Thoracic aorta (tissue), 2 donors: Measurements from ENCODE around the gene ATMIN. TPM values are rescaled to one million over a fixed set of nuclear protein-coding genes. Genes with fewer than 3 reads are reported as not detected.

Source experiments
- ATAC-seq: fragments of 150-250 bp; one replicate; pipeline ENCODE4 v1.8.0; 2017; ENCODE audit warnings: low read depth; ENCODE audit not compliant: insufficient number of reproducible peaks, low FRiP score
- DNase-seq: peaks from one replicate; pipeline ENCODE4 v3.0.0-alpha.2; 2020; ENCODE audit warnings: low spot score
- H3K27ac ChIP-seq, 2 donors: fragments of 200-600 bp; sonication (generic); 1 replicate in 1 of 2; 2 replicates in 1 of 2; pipeline ENCODE4 v1.5.1; 2016; ENCODE audit warnings: mild to moderate bottlenecking in 2 of 2, moderate library complexity in 2 of 2
- H3K27me3 ChIP-seq: fragments of 200-600 bp; sonication (generic); replicated peaks from 2 replicates; pipeline ENCODE4 v1.6.0; 2016; ENCODE audit warnings: mild to moderate bottlenecking; ENCODE audit not compliant: insufficient read depth
- H3K36me3 ChIP-seq: fragments of 200-600 bp; sonication (generic); one replicate; pipeline ENCODE4 v1.5.1; 2016
- H3K4me1 ChIP-seq, 2 donors: fragments of 200-600 bp; sonication (generic); 1 replicate in 1 of 2; 2 replicates in 1 of 2; pipeline versions ENCODE4 v1.5.1 to v1.6.0; 2016; ENCODE audit warnings: low read depth in 2 of 2, mild to moderate bottlenecking in 1 of 2; ENCODE audit not compliant: control insufficient read depth in 1 of 2
- H3K4me3 ChIP-seq: fragments of 200-600 bp; sonication (generic); 2 replicates; pipeline ENCODE4 v1.5.1; 2016; ENCODE audit warnings: mild to moderate bottlenecking
- H3K9me3 ChIP-seq: fragments of 200-600 bp; sonication (generic); 2 replicates; pipeline ENCODE4 v1.5.1; 2016
- total RNA-seq, 2 donors: library from RNA; depleted of rRNA; stranded (reverse); fragments of >200 nt; gene quantifications; one replicate each; pipeline versions ENCODE4 v1.1.0 to v1.2.3, GENCODE V29; 2016
- TF ChIP-seq, protein P1 (sequence below): fragments of 200-600 bp; sonication (generic); IDR thresholded peaks from one replicate; pipeline ENCODE4 v1.5.1; 2019; ENCODE audit warnings: antibody characterized with exemption

The ATMIN gene
- total RNA-seq, 2 donors from 2014 or later: 32.0 to 32.5 TPM

DNA sequence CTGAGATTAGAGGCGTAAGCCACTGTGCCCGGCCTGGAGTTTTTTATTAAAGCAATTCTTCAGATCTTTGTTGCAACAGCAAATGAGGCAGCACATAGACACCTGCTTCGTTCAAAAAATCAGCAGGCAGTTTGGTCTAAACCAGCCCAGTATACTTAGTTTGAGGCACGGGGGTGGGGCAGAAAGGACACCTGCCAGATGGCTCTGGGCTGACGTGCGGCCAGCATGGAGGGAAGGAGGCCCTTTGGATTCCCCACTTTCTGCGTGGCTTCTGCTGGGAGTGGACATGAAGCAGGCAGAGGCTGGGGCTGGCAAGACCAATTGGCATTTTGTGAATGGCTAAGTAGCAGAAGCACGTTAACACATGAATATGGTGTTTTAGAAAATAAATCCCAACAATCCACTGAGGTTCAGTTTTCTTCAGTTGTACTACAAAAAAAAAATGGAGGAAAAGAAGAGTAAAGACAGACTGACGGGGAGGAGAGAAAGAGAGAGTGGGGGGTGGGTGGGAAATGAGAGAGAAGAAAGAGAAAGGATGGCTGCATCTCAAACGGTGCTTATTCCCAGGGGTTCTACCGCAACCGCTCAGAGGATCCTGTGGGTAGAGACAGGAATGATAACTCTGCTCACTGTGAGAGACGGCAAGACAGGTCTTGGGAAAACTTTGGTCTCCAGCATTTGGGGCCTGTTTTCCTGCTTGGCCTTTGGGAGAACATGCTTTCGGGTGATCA is 25.1 kb downstream of the ATMIN start:
- no peaks in the 10 kb centered on the region for H3K36me3 ChIP-seq
- TF ChIP-seq, protein P1, sequence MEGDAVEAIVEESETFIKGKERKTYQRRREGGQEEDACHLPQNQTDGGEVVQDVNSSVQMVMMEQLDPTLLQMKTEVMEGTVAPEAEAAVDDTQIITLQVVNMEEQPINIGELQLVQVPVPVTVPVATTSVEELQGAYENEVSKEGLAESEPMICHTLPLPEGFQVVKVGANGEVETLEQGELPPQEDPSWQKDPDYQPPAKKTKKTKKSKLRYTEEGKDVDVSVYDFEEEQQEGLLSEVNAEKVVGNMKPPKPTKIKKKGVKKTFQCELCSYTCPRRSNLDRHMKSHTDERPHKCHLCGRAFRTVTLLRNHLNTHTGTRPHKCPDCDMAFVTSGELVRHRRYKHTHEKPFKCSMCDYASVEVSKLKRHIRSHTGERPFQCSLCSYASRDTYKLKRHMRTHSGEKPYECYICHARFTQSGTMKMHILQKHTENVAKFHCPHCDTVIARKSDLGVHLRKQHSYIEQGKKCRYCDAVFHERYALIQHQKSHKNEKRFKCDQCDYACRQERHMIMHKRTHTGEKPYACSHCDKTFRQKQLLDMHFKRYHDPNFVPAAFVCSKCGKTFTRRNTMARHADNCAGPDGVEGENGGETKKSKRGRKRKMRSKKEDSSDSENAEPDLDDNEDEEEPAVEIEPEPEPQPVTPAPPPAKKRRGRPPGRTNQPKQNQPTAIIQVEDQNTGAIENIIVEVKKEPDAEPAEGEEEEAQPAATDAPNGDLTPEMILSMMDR: no peak
- DNase-seq (no peak), ATAC-seq (no peak)
- no peaks in the 10 kb centered on the region for H3K4me1 ChIP-seq
- no peak overlapping the region for H3K27ac ChIP-seq
- no peaks in the 10 kb centered on the region for H3K27me3 ChIP-seq
- H3K4me3 ChIP-seq: no peak overlapping the region
- no peaks in the 10 kb centered on the region for H3K9me3 ChIP-seq

DNA sequence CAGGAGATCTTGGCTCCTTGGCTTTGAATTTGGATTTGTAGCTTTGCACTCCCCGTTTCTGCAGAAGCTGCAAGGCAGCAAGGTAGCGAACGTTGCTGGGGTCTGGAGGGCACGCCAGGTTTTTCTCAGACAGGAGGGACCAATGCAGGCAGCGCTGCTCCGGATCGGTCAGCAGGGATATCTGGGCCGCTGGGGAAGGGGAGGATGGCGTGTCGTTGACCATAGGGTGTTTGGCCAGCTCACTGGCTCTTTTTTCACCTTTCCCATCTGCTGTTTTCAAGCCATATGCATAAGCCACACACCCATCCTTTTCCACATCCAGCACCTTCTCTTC is 25.6 kb downstream of the ATMIN start:
- no peaks in the 10 kb centered on the region for H3K27me3 ChIP-seq
- DNase-seq: no peak
- TF ChIP-seq, protein P1: no peak
- no peak overlapping the region for H3K4me3 ChIP-seq
- H3K36me3 ChIP-seq: no peaks in the 10 kb centered on the region
- no peaks in the 10 kb centered on the region for H3K4me1 ChIP-seq
- no peak overlapping the region for H3K27ac ChIP-seq
- H3K9me3 ChIP-seq: no peaks in the 10 kb centered on the region
- ATAC-seq: no peak

DNA sequence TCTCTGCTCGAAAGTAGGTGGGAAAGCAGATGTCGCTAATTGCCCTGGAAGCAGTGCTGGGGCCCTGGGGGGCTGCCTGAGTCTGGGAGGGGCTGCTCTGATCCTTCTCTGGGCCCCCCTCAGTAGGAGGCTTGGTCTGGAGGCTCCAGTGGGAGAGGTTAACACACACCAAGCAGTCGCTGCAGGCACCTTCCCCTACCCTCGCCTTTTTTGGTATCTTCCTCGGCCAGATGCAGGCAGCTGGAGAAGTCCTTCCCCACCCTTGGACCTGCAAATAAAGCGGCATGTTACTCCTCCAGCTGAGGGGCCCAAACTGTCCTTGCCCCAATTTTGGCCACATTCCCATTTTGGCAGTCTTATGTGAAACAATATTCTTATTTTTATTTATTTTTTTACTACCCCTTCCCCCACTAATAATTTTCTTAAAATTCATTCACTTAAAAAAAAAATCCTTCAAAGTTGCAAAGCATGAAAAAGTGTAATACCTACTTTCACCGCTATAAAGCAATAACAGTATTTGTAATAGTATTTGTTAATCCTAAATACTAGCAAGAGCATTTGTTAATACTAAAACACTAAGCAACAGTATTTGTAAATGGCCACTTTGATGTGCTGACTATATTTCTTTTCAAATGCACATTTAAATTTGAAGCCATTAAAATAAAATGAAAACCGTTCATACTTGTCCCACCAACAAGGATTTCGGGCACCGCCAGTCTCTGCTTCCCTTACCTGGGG is 26.4 kb downstream of the ATMIN start:
- TF ChIP-seq, protein P1: no peak
- H3K27me3 ChIP-seq: no peaks in the 10 kb centered on the region
- H3K4me3 ChIP-seq: no peak overlapping the region
- ATAC-seq (no peak), DNase-seq (no peak)
- no peak overlapping the region for H3K27ac ChIP-seq
- H3K9me3 ChIP-seq: no peaks in the 10 kb centered on the region
- H3K36me3 ChIP-seq: no peaks in the 10 kb centered on the region
- no peaks in the 10 kb centered on the region for H3K4me1 ChIP-seq

DNA sequence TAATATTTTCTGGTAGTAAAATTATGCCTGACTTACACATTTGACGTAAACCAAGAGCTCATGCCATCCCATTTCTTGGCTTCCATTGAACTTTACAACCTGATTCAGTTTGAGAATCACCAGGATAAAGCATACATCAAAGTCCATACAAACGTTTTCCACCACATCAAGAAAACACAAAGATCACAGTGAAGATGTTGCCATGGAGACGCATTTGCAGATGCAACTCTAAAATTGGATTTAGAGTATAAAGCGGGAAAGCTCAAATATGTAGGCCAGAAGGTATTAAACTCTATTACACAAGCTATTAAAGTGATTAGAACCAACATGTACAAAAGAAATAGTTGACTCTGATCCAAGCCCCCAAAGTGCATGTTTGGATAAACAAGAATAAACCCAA is 31.0 kb downstream of the ATMIN start:
- Histone ChIP-seq H3K36me3 (no peaks in the 10 kb centered on the region), H3K4me3 (no peak overlapping the region), H3K9me3 (no peaks in the 10 kb centered on the region), H3K27ac (no peak overlapping the region), H3K27me3 (no peaks in the 10 kb centered on the region), H3K4me1 (no peaks in the 10 kb centered on the region)
- ATAC-seq (no peak), DNase-seq (no peak)
- TF ChIP-seq, protein P1: no peak

DNA sequence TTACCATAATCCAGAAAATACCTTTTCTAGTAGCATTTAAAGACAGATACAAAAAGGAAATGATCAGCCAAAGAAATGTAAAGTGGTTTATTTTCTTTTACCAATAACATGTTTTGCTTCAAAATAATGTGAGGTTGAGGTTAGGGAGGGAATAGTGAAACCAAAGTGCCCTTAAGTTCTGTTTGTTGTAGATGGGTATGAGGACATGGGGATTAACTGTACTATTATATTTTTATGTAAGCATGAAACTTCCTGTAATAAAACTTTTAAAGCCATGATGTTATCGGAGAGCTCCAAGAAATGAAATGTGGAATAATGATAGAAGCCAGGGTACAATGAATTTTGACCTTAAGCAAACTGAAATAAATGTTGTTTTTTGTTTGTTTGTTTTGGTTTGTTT is 31.5 kb downstream of the ATMIN start:
- Histone ChIP-seq H3K36me3 (no peaks in the 10 kb centered on the region), H3K9me3 (no peaks in the 10 kb centered on the region), H3K27me3 (no peaks in the 10 kb centered on the region), H3K27ac (no peak overlapping the region), H3K4me3 (no peak overlapping the region), H3K4me1 (no peaks in the 10 kb centered on the region)
- TF ChIP-seq, protein P1: no peak
- no peak for ATAC-seq
- DNase-seq: no peak
